MG63 (cell line): Measurements from ENCODE around the gene SLCO2B1. TPM values are rescaled to one million over a fixed set of nuclear protein-coding genes. Genes with fewer than 3 reads are reported as not detected.

ENCODE experiments used
- DNase-seq: peaks from one replicate; pipeline ENCODE4 v3.0.0-alpha.2; 2020
- H3K27me3 ChIP-seq: fragments of 250-450 bp; sonication (Bioruptor Pico); 2 replicates; pipeline ENCODE4 v1.5.1; 2020; ENCODE audit warnings: mild to moderate bottlenecking, moderate library complexity
- H3K36me3 ChIP-seq: fragments of 250-450 bp; sonication (Bioruptor Pico); 2 replicates; pipeline ENCODE4 v1.5.1; 2020; ENCODE audit warnings: mild to moderate bottlenecking, moderate library complexity
- H3K4me3 ChIP-seq: fragments of 250-450 bp; sonication (Bioruptor Pico); 2 replicates; pipeline ENCODE4 v1.5.1; 2020; ENCODE audit warnings: mild to moderate bottlenecking, moderate library complexity
- H3K9me3 ChIP-seq: fragments of 250-450 bp; sonication (Bioruptor Pico); 2 replicates; pipeline ENCODE4 v1.5.1; 2020; ENCODE audit warnings: mild to moderate bottlenecking, moderate library complexity
- total RNA-seq: library from RNA; depleted of rRNA; stranded (reverse); fragments of >200 nt; shearing (Covaris generic); gene quantifications from 2 replicates; pipeline ENCODE4 v1.2.3, GENCODE V29; 2014; ENCODE audit warnings: low replicate concordance

The SLCO2B1 gene
- total RNA-seq, 1 experiment from 2014 or later: not detected

DNA sequence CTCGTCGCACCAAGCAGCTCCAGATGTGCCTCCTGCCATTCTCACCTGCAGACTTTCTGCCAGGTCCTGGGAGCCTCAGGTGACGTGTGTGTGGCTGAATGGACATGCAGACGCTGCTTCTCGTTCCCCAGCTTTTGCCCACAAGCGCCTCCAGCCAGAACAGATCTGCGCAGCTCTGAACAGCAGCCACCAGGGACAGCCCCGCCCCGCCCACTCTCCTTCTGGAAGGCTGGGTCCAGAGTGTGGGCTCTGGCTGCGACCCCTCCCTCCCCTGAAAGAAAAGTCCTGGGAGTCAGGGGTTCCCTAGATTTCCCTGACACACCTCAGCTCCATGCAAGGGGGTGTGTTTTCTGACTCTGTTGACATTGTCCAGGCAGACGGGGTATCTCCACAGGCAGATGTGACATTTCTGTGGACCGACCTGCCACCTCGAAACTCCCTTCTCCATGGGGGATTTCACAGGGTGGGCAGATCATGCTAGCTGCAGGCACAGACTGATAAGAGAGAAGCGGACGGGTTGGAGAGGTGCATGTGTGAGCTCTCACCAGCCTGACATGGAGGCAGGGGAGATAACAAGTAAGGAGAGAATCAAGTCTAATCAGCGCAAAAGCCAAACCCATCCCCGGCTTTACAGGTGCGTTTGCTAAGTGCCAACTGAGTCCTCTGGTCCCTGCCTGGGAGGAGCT lies 19.8 kb downstream of the SLCO2B1 start:
- H3K36me3 ChIP-seq: no peaks in the 10 kb centered on the region
- no peaks in the 10 kb centered on the region for H3K27me3 ChIP-seq
- no peaks in the 10 kb centered on the region for H3K9me3 ChIP-seq
- DNase-seq: no peak
- no peak overlapping the region for H3K4me3 ChIP-seq

DNA sequence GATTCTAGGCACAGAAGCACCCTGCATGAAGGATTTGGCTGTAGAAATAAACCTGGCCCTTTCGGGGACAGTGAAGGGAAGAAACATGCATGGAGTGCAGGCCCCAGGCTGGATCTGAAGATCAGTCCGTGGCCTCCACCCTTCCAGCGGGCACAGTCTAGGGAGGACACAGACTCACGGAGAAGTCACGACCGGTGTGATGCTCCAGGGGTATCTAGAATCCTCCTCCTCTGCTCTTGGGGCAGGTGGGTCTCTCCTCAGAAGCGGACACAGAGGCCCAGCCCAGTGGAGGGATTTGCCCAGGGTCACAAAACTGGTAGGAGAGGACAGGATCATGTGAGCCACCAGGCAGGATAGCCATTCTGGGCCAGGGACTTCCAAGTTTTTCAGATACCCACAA lies 22.4 kb downstream of the SLCO2B1 start:
- Histone ChIP-seq H3K4me3 (no peak overlapping the region), H3K27me3 (no peaks in the 10 kb centered on the region), H3K9me3 (no peaks in the 10 kb centered on the region), H3K36me3 (no peaks in the 10 kb centered on the region)
- no peak for DNase-seq

DNA sequence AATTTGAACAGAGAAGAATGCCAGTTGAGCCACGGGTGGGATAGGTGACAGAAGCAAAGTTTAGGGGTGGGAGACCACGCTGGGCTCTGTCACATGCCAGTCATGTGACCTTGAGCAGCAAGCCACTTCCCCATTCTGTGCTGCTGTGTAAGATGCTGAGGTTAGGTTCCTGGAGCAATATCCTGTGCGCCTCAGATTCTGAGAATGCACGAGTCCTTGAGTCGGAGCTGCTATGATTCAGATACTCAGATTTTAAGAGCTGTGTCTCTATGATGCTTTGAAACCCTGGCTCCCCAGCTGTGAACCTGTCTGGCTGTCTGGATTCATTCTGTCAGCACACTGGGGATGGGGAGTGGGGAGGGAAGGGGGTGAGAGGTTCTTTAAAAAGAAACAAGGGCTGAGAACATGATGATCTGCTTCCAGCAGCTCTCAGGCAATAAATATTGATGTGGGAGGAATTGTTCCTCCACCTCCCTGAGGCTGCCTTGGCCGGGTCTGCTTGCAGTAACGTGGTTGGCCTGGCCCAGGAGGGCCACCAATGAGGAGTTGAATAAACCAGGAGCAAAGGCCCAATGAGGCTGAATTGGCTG lies 24.0 kb downstream of the SLCO2B1 start:
- Histone ChIP-seq H3K4me3 (no peak overlapping the region), H3K27me3 (no peaks in the 10 kb centered on the region), H3K9me3 (no peaks in the 10 kb centered on the region), H3K36me3 (no peaks in the 10 kb centered on the region)
- DNase-seq: no peak

DNA sequence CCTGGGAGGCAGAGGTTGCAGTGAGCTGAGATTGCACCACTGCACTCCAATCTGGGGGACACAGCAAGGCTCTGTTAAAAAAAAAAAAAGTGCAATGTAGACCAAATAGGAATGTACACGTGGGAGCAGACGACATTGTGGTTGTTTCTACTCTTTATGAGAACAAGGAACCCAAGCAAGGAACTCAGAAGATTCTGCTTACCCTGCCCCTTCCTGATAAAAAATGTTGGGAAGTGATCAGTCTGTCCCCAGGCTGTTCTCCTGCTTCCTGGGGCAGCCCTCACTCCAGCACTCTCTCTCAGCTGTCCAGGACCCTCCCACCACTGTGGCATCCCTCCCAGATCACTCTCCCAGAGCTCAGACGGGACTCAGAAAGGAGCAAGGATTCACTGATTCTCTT lies 31.8 kb downstream of the SLCO2B1 start:
- no peak for DNase-seq
- H3K27me3 ChIP-seq: no peaks in the 10 kb centered on the region
- H3K9me3 ChIP-seq: no peaks in the 10 kb centered on the region
- H3K4me3 ChIP-seq: no peak overlapping the region
- H3K36me3 ChIP-seq: no peaks in the 10 kb centered on the region

DNA sequence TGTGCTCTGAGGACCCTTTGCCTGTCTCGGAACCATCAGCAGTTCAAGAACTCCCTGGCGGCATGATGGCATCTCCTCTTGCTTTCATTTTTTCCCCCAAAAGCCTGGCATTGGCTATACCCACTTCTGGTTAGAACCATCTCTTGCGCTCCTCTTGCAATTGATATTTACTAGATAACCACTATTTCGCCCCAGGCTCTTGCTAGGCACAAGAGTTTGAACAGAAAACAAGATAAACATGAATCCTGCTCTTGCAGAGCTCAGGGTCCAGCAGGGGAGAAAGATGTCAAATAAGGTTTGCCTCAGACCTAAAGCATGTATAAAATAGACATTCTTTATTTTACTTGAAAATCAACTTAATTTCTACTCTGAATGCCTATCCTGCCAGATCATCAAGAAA lies 33.1 kb downstream of the SLCO2B1 start:
- Histone ChIP-seq H3K36me3 (no peaks in the 10 kb centered on the region), H3K4me3 (no peak overlapping the region), H3K27me3 (no peaks in the 10 kb centered on the region), H3K9me3 (no peaks in the 10 kb centered on the region)
- no peak for DNase-seq

DNA sequence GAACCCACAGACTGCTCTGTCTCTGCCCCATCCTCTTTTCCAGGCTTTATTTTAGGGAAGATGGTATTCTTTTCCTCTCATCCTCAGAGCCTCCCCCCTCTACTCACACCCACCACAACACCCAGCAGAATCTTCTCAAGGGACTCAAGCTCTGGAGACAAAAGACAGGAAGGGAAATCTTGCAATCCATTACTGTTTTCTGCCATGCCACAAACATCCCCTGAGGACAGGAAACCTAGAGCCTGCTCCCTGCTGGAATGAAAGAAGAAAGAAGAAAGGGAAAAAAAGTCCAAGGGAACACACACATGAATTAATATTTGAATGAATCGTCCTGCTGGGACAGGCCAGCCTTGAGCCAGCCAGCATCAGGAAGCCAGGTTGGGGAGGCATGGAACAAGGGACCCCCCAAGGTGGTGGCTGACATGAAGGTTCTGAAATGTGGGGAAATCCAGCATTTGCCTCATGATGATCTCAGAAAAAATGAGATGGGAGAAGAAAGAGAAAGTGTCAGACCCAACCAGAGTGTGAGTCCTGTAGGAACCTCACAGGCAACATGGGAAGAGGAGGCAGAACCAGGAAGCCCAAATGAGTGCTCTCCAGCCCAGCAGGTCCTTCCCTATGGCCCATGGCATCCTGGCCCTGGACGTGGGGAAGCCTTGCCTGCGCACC lies 34.0 kb downstream of the SLCO2B1 start:
- no peak for DNase-seq
- Histone ChIP-seq H3K36me3 (no peaks in the 10 kb centered on the region), H3K9me3 (no peaks in the 10 kb centered on the region), H3K4me3 (no peak overlapping the region), H3K27me3 (no peaks in the 10 kb centered on the region)

DNA sequence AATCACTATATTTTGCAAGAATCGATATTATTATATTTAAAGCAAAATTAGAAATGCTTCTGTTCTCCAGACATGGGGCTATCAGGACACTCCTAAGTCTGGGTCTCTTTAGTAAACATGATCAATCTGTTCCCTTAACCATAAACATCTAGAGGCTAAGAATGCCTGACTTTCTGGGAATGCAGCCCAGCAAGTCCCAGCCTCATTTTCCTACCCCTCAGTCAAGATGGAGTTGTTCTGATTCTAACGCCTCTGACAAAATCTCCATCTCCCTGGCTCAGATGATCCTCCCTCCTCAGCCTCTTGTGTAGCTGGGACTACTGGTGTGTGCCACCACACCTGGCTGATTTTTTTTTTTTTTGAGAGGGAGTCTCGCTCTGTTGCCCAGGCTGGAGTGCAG lies 35.0 kb downstream of the SLCO2B1 start:
- no peak for DNase-seq
- Histone ChIP-seq H3K4me3 (no peak overlapping the region), H3K27me3 (no peaks in the 10 kb centered on the region), H3K9me3 (no peaks in the 10 kb centered on the region), H3K36me3 (no peaks in the 10 kb centered on the region)

DNA sequence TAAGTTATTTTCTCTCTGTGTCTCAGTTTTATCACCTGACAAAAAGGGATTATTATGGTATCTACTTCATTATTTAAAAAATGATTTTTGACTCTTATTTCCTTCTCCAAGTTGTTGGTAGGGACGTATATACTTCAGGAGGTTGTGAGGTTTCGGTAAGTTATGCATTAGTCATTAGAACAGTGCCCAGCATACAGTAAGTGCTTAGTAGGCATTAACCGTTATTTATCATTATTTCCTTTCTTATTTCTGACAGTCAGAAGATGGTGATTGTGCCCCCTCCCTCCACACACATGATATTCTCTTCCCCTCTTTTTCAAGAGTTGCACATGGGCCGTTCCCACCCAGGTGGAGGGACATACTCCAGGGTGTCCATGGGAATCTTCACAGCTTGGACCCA lies 36.1 kb downstream of the SLCO2B1 start:
- Histone ChIP-seq H3K36me3 (no peaks in the 10 kb centered on the region), H3K4me3 (no peak overlapping the region), H3K27me3 (no peaks in the 10 kb centered on the region), H3K9me3 (no peaks in the 10 kb centered on the region)
- DNase-seq: no peak

DNA sequence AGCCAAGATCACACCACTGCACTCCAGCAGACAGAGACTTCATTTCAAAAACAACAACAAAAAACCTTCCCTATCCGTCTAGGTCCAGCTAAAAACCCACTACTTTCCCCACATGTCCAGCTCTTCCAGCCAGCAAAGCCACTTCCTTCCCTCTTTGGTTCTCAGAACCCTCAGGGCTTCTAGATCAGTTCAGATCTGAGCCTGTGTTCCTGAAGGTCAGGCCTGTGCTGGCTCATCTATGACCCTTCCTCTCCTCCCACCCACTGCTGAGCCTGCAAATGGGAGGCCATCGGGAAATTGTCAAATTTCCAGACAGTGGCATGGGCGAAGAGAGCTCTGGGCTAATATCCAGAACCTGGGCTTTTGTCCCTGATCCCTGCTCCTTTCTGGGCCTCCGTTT lies 37.8 kb downstream of the SLCO2B1 start:
- Histone ChIP-seq H3K4me3 (no peak overlapping the region), H3K9me3 (no peaks in the 10 kb centered on the region), H3K27me3 (no peaks in the 10 kb centered on the region), H3K36me3 (no peaks in the 10 kb centered on the region)
- no peak for DNase-seq

DNA sequence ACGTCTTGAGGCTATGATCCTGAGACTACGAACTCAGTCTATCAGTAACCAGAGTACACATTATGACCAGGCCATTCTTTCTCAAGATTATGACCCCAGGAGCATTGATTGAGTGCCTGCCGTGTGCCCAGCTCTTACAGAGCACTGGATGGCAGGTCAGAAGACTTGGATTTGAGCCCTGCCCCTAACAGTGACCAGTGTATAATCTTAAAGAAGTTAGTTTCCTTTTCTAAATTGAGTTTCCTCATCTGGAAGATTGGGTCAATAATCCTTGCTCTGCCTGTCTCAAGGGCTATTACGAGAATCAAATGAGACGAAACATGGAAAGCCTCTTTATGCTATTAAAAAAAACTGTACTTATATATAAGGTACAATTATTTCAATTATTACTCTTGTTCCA lies 38.2 kb downstream of the SLCO2B1 start:
- Histone ChIP-seq H3K27me3 (no peaks in the 10 kb centered on the region), H3K4me3 (no peak overlapping the region), H3K9me3 (no peaks in the 10 kb centered on the region), H3K36me3 (no peaks in the 10 kb centered on the region)
- no peak for DNase-seq

DNA sequence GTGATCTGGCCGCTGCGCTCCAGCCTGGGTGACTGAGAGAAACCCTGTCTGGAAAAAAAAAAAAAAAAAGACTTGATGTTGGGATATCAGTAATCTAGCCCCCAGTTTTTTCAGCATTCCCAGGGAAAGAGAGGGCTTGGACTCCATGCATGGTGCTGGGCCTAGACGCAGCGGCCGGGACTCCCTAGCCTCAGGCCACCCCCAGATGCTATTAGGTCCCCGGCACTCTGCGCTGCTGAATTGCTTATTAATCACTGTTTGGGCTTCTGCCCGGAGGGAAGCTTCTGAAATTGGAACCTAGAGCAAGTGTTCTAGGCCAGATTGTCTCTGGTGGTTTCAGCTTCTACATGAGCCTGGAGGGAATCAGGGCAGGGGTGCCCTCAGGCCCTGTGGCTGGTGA lies 39.0 kb downstream of the SLCO2B1 start:
- Histone ChIP-seq H3K27me3 (no peaks in the 10 kb centered on the region), H3K36me3 (no peaks in the 10 kb centered on the region), H3K9me3 (no peaks in the 10 kb centered on the region), H3K4me3 (no peak overlapping the region)
- peak; percentile 43 for DNase-seq

DNA sequence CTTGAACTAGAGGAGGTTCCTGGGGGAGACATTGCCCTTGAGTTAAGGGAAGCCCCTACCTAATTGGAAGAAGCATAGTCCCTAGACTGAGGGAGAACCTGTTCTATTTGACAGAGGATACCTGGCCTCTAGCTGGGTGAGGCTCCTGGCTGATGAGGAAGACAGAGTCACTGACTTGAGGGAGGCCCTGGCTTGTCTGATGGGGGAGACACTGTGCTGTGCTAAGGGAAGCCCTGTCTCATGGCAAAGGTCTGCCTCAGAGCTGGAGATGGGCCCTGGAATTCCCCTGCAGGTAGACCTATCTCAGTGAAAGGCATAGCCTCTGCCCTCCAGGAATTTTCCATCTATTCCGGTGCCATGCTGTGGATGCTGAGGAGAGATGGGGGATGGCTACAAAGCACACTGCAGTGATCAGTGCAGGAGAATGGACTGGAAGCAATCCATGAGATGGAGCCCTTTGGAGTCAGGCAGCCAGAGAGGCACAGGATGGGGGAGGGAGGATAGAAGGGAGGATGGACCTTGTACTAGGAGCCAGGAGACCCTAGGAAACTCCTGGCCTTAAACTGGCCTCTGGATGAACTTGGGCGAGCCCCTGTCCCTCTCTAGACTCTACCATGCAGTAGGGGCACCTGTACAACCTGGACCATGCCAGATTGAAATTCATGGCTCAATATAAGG lies 39.9 kb downstream of the SLCO2B1 start:
- no peaks in the 10 kb centered on the region for H3K27me3 ChIP-seq

DNA sequence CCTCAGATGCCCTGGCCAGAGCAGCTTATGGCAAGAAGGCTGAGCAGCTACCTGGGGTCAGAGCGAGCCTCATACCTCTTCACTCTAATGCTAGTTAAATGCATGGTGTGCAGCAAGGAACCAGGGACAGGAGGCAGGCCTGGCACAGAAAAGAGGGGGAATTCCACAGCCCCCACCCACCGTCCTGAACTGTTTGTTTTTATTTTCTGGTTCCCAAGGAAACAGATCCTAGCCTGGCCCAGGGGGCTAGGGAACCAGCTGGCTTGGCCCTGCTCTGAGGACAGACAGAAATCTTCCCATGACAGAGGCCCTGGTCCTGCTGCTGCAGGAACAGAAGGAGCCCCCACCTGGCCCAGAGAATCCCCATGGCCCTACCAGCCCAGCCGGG lies 40.4 kb downstream of the SLCO2B1 start:
- no peaks in the 10 kb centered on the region for H3K27me3 ChIP-seq
- no peaks in the 10 kb centered on the region for H3K9me3 ChIP-seq
- peak; percentile 9 for DNase-seq
- H3K4me3 ChIP-seq: no peak overlapping the region
- H3K36me3 ChIP-seq: no peaks in the 10 kb centered on the region

More for the DNA sequence above, 39.9 kb downstream of the SLCO2B1 start:
- no peak for DNase-seq
- Histone ChIP-seq H3K36me3 (no peaks in the 10 kb centered on the region), H3K4me3 (no peak overlapping the region), H3K9me3 (no peaks in the 10 kb centered on the region)

DNA sequence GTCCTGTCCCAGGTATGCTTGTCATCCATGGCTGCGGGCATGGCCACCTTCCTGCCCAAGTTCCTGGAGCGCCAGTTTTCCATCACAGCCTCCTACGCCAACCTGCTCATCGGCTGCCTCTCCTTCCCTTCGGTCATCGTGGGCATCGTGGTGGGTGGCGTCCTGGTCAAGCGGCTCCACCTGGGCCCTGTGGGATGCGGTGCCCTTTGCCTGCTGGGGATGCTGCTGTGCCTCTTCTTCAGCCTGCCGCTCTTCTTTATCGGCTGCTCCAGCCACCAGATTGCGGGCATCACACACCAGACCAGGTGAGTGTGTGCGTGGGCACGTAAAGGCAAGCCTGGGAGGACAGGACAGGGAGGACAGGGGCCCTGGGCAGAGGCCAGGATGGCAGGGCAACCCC lies 42.4 kb downstream of the SLCO2B1 start:
- H3K4me3 ChIP-seq: no peak overlapping the region
- DNase-seq: no peak

DNA sequence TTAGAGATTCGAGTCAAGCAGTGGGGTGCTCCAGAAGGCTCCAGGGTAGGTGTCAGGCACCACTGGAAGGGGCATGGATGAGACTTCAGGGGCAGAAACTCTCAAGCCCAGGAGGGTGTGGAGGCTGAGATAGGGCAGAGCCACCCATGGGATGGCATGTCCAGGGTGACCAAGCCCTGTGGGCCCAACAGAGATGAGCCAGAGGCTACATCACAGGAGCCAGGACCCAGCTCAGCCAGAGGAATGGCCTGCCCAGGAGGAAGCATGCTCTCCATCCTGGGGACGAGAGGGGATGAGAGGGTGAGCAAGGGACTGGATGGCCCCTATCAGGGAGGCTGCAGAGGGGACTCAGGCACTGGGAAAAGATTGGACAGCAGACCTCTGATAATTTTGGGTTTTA lies 42.8 kb downstream of the SLCO2B1 start:
- Histone ChIP-seq H3K36me3 (no peaks in the 10 kb centered on the region), H3K9me3 (no peaks in the 10 kb centered on the region), H3K27me3 (no peaks in the 10 kb centered on the region), H3K4me3 (no peak overlapping the region)
- no peak for DNase-seq

More for the DNA sequence above, 42.4 kb downstream of the SLCO2B1 start:
- H3K36me3 ChIP-seq: no peaks in the 10 kb centered on the region
- H3K27me3 ChIP-seq: no peaks in the 10 kb centered on the region
- no peaks in the 10 kb centered on the region for H3K9me3 ChIP-seq

DNA sequence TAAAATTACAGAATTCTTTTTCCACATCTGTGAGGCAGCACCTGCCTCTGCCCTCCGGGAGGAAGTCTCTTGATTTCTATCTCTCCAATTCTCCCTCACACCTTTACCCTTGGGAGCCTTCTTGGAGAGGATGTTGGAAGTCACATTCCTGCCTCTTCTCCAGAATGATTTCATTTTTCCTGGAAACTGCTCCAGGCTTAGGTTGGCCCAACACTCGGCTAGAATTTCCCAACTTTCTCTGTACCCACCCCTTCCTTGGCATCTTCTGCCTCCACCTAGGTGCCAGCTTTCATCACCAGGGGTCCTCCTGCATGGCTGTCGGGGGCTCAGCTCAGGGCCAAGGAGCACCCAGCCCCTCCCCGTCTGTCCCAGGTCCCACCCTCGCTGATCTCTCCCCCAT lies 43.2 kb downstream of the SLCO2B1 start:
- Histone ChIP-seq H3K27me3 (no peaks in the 10 kb centered on the region), H3K36me3 (no peaks in the 10 kb centered on the region), H3K9me3 (no peaks in the 10 kb centered on the region), H3K4me3 (no peak overlapping the region)
- DNase-seq: no peak

DNA sequence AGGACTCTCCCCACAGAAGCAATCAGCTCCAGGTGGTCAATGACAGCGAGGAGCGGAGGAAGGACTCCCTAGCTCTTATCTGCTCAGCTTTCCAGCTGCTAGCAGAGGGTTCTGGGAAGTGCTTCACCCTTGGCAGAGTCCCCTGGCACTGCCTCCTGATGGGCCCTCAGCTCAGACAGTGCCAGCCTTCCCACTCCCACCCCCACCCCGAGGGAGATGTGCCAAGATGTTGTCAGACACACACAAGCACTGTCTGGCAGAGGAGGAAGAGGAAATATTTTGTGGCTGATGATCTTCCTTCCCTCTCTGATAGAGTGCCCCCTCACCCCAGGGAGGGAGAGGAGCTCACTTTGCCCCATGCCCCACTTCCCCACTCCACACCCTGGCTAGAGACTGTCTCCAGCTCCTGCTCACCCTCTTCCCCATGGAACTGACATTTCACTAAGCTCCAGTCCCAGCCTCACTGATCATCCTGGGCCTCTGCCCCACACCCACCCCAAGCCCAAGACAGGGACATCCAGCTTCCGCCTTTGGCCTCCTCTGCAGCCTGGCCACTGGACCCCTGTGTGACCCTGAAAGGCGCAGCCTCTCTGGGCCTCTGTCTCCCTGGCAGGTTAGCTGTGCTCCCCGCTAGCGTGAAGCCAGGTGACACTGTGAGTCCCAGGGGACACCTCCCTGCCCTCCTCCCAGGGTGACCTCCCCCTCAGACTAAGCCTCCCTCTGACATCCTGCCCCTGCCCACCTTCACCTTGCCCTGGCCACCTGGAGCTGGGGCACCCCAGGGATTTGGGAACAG lies 44.5 kb downstream of the SLCO2B1 start:
- Histone ChIP-seq H3K27me3 (no peaks in the 10 kb centered on the region), H3K4me3 (no peak overlapping the region), H3K36me3 (no peaks in the 10 kb centered on the region), H3K9me3 (no peaks in the 10 kb centered on the region)
- DNase-seq: peak; percentile 89
